Esophagus squamous epithelium (tissue), 4 donors: ENCODE measurements around the gene NR4A1.

Experiments
- POLR2A ChIP-seq, 4 donors: fragments of 450-650 bp; IDR thresholded peaks; one replicate each; pipeline ENCODE4 v1.6.1; 2017; ENCODE audit warnings: antibody characterized with exemption in 4 of 4, mild to moderate bottlenecking in 4 of 4, moderate library complexity in 3 of 4
- TF ChIP-seq, protein P1 (sequence below), 6 experiments: fragments of 450-650 bp in 4 of 6; fragments of 200-600 bp in 2 of 6; sonication (generic) in 2 of 6; IDR thresholded peaks; one replicate each; pipeline ENCODE4 v1.5.1; 2016 to 2019; ENCODE audit warnings: antibody characterized with exemption in 6 of 6, mild to moderate bottlenecking in 4 of 6, moderate library complexity in 4 of 6

DNA sequence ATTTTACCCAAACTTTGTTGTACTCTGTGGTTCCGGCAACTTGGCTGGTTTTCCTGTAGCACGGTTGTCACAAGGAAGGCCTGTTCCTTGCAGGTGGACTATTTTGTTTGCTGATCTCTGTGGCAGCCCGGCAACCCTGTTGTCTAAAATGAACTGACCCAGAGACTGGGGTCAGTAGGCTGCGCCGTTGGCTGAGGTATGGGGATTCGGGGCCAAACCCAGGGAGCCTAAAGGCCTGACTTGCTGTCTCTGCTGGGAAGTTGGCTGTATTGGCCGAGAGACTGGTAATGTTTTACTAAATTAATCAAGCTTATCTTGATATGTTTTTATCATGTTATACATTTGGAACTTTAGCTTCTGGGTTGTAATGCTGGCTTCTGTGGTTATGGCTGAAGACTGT, 42.1 kb downstream of the NR4A1 start:
- TF ChIP-seq, protein P1, sequence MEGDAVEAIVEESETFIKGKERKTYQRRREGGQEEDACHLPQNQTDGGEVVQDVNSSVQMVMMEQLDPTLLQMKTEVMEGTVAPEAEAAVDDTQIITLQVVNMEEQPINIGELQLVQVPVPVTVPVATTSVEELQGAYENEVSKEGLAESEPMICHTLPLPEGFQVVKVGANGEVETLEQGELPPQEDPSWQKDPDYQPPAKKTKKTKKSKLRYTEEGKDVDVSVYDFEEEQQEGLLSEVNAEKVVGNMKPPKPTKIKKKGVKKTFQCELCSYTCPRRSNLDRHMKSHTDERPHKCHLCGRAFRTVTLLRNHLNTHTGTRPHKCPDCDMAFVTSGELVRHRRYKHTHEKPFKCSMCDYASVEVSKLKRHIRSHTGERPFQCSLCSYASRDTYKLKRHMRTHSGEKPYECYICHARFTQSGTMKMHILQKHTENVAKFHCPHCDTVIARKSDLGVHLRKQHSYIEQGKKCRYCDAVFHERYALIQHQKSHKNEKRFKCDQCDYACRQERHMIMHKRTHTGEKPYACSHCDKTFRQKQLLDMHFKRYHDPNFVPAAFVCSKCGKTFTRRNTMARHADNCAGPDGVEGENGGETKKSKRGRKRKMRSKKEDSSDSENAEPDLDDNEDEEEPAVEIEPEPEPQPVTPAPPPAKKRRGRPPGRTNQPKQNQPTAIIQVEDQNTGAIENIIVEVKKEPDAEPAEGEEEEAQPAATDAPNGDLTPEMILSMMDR (IDR thresholded peaks at IDR 0.05) = no peak
- TF ChIP-seq POLR2A (IDR thresholded peaks at IDR 0.05) = no peak
